Measurements from ENCODE around the gene IQGAP2.

The IQGAP2 gene

DNA sequence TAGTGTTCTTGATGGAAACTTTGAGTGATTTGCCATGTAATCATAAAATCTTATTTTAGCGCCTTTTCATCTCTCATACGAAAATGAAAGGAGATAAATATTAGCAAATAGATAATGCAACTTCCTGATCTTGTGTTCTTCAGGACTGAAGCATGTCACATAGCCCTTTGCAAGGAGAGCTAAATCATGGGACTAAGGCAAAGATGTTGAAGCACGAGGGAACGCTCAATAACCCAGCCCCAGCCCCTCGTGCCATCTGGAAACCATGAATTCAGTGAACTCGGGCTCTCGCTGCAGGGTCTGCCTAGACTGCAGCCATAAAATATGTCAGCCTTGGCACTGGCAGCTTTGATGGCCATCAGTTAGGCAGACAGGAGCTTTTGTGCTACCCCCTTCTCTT, 161.9 kb downstream of the IQGAP2 start:
- no peak overlapping the region for H3K4me3 ChIP-seq (ENCODE audit: low read depth, low read length)
- no peak for TF ChIP-seq CTCF (IDR thresholded peaks at IDR 0.05; ENCODE audit: borderline replicate concordance, insufficient read depth, low read depth, low read length)

GRCh38 chr5:76570153-76570552, 167.1 kb downstream of the IQGAP2 start:
- TF ChIP-seq CTCF (IDR thresholded peaks at IDR 0.05; ENCODE audit: borderline replicate concordance, insufficient read depth, low read depth, low read length), result no peak

DNA sequence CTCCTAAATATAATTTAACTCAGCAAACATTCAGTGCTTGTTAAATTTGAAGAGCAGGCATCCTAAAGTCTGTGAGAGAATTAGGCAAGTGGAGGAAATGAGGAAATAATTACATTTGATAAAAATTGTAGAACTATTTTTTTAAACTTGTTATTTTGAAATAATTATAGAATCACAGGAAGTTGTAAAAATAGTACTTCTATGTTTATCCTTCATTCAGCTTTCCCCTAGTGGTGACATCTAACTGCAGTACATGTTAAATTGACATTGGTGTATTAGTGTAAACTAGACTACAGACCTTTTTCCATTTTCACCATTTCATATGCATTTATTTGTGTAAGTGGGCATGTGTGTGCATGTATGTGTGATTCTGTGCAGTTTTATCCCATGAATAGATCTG, 168.5 kb downstream of the IQGAP2 start:
- no peak overlapping the region for H3K4me3 ChIP-seq (ENCODE audit: low read depth, low read length)
- TF ChIP-seq CTCF (IDR thresholded peaks at IDR 0.05; ENCODE audit: borderline replicate concordance, insufficient read depth, low read depth, low read length), result peak; percentile 14; the same call in 1 of the 2 replicates

More at GRCh38 chr5:76570153-76570552, 167.1 kb downstream of the IQGAP2 start:
- H3K4me3 ChIP-seq (ENCODE audit: low read depth, low read length), result no peak overlapping the region

DNA sequence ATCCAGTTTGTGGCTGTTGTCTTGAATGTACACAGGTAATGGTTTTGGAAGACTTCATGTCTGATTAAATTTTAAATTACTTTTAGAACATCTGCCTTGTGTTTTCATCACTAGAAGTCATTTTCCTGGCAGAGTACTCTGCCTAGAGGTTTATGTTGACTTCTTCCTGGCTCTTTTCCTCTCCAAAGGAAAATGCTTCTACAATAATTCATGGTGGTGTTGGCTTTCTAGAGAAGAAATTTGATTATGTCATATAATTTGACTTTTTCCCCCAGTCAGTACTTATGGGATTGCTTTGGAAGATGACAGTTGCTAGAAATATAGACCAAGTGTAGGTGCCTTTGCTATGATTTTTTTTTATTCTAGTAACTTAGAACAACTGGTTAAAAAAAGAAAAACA, 173.4 kb downstream of the IQGAP2 start:
- no peak for TF ChIP-seq CTCF (IDR thresholded peaks at IDR 0.05; ENCODE audit: borderline replicate concordance, insufficient read depth, low read depth, low read length)
- no peak overlapping the region for H3K4me3 ChIP-seq (ENCODE audit: low read depth, low read length)

DNA sequence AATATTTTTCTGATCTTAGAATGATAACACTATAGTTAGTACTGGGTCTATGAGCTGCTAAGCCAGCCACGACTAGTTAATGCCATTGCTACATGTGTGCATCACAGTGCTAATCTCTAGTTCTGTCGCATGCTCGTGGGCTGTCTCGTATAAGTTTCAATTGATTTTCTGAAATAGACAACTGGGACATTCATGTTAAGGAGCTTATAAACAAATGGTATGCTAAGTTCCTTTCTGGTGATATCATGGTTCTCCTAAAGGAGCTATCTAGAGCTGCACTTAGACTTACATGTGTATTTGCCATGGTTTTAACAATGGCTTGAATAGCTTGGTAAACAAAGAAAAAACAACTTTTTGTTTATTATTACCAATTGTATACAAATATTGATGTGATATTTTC, 173.9 kb downstream of the IQGAP2 start:
- no peak overlapping the region for H3K4me3 ChIP-seq (ENCODE audit: low read depth, low read length)
- no peak for TF ChIP-seq CTCF (IDR thresholded peaks at IDR 0.05; ENCODE audit: borderline replicate concordance, insufficient read depth, low read depth, low read length)

- no peak for TF ChIP-seq CTCF (IDR thresholded peaks at IDR 0.05; ENCODE audit: borderline replicate concordance, insufficient read depth, low read depth, low read length)
- no peak overlapping the region for H3K4me3 ChIP-seq (ENCODE audit: low read depth, low read length)
Measured at GRCh38 chr5:76579166-76579937, 176.3 kb downstream of the IQGAP2 start.

GRCh38 chr5:76580981-76581380, 177.9 kb downstream of the IQGAP2 start:
- H3K4me3 ChIP-seq (ENCODE audit: low read depth, low read length), result no peak overlapping the region
- TF ChIP-seq CTCF (IDR thresholded peaks at IDR 0.05; ENCODE audit: borderline replicate concordance, insufficient read depth, low read depth, low read length), result no peak

Measured in GM12875 (cell line).